GM12878 (cell line): ENCODE measurements around the gene BTBD6.

Source experiments
- EGR1 ChIP-seq, 2 experiments: IDR thresholded peaks; 1 replicate in 1 of 2; 2 replicates in 1 of 2; pipeline ENCODE4 v1.6.1; 2011 to 2012; ENCODE audit warnings: low read depth in 2 of 2, low read length in 2 of 2, borderline replicate concordance in 1 of 2, mild to moderate bottlenecking in 1 of 2, moderate library complexity in 1 of 2
- ELK1 ChIP-seq: IDR thresholded peaks from 2 replicates; pipeline ENCODE4 v1.6.1; 2012; ENCODE audit warnings: low read depth, low read length, improper control_type of control experiment
- PBX3 ChIP-seq: IDR thresholded peaks from 2 replicates; pipeline ENCODE4 v1.6.1; 2011; ENCODE audit warnings: mild to moderate bottlenecking, low read depth, low read length, moderate library complexity; ENCODE audit not compliant: insufficient replicate concordance
- POLR2A ChIP-seq: IDR thresholded peaks from 2 replicates; pipeline ENCODE4 v1.6.1; 2011; ENCODE audit warnings: low read depth, mild to moderate bottlenecking, low read length
- SP1 ChIP-seq: IDR thresholded peaks from one replicate; pipeline ENCODE4 v1.6.1; 2011; ENCODE audit warnings: low read depth, low read length
- ZNF274 ChIP-seq: IDR thresholded peaks from one replicate; pipeline ENCODE4 v1.8.0; 2011; ENCODE audit not compliant: insufficient read length, insufficient read depth

- no peak for TF ChIP-seq POLR2A
- no peak for TF ChIP-seq EGR1 (IDR thresholded peaks at IDR 0.05; ENCODE audit: borderline replicate concordance in 1 of 2, low read depth in 2 of 2, low read length in 2 of 2)
- TF ChIP-seq SP1 = no peak
- no peak for TF ChIP-seq ELK1
- no peak for TF ChIP-seq ZNF274
- no peak for TF ChIP-seq PBX3
Observed at GRCh38 chr14:105211086-105211757, 37.1 kb upstream of the BTBD6 start.
